SH-SY5Y (cell line): ENCODE measurements around the gene AGAP1.

ENCODE experiments used
- GATA2 ChIP-seq: IDR thresholded peaks from 2 replicates; pipeline ENCODE4 v1.6.1; 2011; ENCODE audit warnings: mild to moderate bottlenecking, low read depth, low read length
- GATA3 ChIP-seq: IDR thresholded peaks from 2 replicates; pipeline ENCODE4 v1.6.1; 2011; ENCODE audit warnings: low read depth, mild to moderate bottlenecking, low read length, moderate library complexity

DNA sequence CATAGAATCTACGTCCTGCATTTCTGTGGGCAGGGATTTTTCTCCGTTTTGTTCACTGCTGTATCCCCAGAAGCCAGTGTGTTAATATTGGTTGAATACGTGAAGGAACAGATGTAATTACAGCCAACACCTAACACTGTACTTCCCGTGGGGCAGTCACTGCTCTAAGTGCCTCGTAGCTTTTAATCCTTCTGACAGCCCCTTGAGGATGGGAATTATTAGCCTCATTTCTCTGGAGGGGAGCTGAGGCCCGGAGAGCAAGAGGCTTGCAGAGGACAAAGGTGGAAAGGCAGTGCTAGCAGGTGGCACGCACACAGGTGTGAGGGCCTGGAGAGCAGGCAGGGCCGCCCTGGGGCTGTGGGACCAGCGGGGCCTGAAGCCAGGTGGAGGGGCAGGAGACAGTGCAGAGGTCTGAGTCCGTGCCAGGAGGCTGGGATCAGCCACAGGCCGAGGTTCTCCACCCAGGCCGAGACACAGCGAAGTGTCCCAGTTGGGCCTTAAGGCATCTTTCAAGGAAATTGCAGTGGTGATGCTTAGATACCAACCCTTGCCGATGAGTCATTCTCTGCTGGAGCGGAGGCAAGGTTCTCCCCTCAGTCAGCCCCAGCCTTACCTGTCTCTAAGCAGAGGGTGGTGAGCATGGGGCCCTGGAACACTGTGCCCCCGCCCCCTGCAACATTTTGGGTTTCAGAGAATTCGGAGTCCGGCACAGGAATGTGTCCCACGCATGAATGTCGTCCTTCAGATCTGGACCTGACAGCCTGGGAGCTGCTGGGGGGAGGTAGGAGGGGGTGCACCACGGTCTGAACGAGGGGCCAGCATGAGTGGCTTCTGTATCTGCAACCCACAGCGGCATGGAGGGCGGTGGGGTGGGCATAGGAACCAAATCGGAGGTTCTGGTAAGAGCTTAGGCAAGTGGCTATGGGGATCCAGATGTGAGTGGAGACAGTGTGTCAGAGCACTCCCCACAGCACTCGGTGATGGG lies 551.7 kb downstream of the AGAP1 start:
- TF ChIP-seq GATA2 = no peak
- TF ChIP-seq GATA3 = no peak
